AG04449 (cell line): ENCODE results near the gene GALNTL6.
"Not testable (repeated sequence)": the region's sequence is repeated elsewhere in the genome, so short reads cannot be mapped to it uniquely, and the experiment has no call there.

Experiments
- CTCF ChIA-PET: fragments of 350-600 bp; formaldehyde crosslinking; extraction: SDS; loops from one replicate; lab custom pipeline; 2021; ENCODE audit warnings: antibody characterized with exemption; lab: Yijun Ruan, JAX
- POLR2A ChIA-PET: fragments of 400-600, 350-600 bp; formaldehyde crosslinking; extraction: SDS; loops from one replicate; lab custom pipeline; 2020; ENCODE audit warnings: antibody characterized with exemption, inconsistent platforms; lab: Yijun Ruan, JAX
- DNase-seq: peaks from one replicate; pipeline ENCODE4 v3.0.0-alpha.2; 2010; ENCODE audit warnings: low read depth, low spot score
- H3K4me3 ChIP-seq: 2 replicates; pipeline ENCODE4 v1.5.1; 2011; ENCODE audit warnings: low read depth, mild to moderate bottlenecking, control low read depth, low read length
- CTCF ChIP-seq: IDR thresholded peaks from one replicate; pipeline ENCODE4 v1.5.1; 2011; ENCODE audit warnings: mild to moderate bottlenecking, moderate library complexity, low read length, control low read depth, inconsistent platforms; ENCODE audit not compliant: insufficient read depth; ENCODE audit errors: missing control alignments

Gene GALNTL6

DNA sequence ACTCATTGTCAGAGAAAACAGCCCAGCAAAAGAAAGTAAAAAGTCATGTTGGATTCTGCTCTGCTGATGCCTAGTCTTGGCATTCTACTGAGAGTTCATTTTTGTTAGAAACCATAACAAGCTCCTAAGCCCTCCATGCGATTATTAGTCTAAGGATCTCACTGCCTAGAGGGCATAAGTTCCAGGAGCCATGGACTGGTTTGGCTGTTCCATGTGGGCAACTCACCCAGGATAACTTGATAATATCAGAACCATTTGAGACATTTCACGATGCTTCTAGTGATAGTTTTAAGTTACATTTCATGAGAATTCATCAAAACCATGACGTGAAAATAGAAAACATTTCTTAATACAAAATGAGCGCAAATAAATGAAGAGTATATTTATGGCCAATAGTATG lies 978.6 kb downstream of the GALNTL6 start:
- ChIA-PET CTCF (no interaction called here), POLR2A (no interaction called here)
- no peak for TF ChIP-seq CTCF
- H3K4me3 ChIP-seq = no peak overlapping the region
- no peak for DNase-seq

DNA sequence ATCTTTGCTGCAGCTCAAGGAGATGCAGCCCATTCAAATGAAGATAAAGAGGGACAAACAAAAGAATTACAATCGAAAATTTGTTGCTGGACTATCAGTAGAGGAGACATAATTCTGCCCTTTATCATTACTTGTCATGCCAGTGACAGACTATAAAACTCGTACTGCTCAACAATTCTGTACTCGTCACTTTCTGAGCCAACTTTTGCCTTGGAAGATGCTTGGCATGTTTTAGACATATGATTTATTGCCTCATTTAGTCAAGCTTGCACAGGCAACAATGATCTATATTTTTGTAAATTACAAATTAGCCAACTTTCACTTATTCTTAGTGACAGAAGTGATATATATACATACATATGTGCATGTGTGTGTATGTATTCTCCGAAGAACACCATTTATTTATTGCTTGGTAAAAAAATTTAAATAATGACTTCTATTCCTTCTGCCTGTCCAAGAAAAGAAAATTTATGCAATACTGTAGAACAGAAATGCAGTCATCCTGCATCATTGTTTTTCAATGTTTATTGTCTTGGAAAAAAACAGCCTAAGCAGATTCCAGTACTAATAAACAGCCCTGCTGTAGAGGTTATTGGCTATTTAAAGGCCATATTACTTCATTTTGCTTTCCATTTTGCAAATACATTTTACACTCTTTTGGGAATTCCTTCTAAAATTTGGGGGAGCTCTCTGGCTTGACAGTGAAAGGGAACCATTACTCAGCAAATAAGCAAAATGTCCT lies 980.5 kb downstream of the GALNTL6 start:
- TF ChIP-seq CTCF = no peak
- POLR2A ChIA-PET = no interaction called here
- CTCF ChIA-PET = no interaction called here
- no peak for DNase-seq
- no peak overlapping the region for H3K4me3 ChIP-seq

DNA sequence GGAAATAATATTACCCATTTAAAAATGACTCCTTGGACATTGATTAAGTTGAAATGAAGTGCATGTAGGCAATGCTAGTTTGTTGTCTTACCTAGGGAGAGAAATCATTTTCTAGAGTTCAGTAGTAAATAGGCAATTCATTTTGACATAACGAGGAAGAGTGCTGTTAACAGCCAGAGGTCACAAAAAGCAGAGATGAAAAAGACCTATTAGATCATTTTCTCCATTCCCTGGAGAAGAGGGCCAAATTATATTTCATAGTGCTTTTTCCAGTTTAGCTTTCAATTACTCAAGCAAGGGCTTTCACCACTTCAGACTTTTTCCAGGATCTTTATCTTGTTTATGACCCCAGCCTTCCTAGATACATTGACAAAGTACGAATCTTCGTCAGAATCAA lies 981.1 kb downstream of the GALNTL6 start:
- CTCF ChIA-PET = no interaction called here
- POLR2A ChIA-PET = no interaction called here
- no peak for TF ChIP-seq CTCF
- no peak overlapping the region for H3K4me3 ChIP-seq
- no peak for DNase-seq

DNA sequence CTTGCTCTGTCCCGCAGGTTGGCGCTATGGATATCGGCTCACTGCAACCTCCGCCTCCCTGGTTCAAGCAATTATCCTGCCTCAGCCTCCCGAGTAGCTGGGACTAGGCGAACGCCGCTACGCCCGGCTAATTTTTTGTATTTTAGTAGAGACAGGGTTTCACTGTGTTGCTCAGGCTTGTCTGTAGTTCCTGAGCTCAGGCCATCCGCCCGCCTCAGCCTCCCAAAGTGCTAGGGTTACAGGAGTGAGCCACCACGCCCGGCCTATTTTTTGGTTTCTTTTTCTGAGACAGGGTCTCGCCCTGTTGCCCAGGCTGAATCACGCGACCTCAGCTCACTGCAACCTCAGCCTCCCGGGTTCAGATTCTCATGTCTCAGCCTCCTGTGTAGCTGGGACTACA lies 984.1 kb downstream of the GALNTL6 start:
- CTCF ChIA-PET, H3K4me3 ChIP-seq, DNase-seq, POLR2A ChIA-PET: not testable (repeated sequence)

- ChIA-PET POLR2A (interaction anchor here (0.6 kb wide), 1 partner anchor 238 kb away, joined by 4 read pairs; no protein-coding TSS in a partner anchor), CTCF (no interaction called here)
- no peak for DNase-seq
- TF ChIP-seq CTCF = no peak
- H3K4me3 ChIP-seq = no peak overlapping the region
Measured at GRCh38 chr4:172802032-172802431, 988.8 kb downstream of the GALNTL6 start.

DNA sequence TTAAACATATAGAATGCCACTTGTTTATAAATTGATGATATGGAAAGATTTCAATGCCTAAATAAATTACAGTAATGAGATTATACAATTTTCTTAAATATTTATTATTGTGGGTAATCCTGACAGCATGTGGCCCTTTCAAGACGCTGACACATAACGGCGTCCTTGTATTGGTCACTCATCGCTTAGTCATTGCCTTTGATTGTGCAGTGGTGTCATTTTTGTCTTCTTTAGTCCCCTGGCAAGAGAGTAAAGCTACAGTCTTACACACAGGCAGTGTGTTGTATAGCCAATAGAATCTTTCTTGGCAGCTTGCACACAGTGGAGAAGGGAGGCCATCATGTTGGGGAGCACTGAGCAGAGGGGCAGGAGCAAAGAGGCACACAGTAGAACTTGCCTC lies 993.6 kb downstream of the GALNTL6 start:
- no peak overlapping the region for H3K4me3 ChIP-seq
- TF ChIP-seq CTCF = no peak
- ChIA-PET POLR2A (no interaction called here), CTCF (no interaction called here)
- no peak for DNase-seq

- CTCF ChIA-PET = no interaction called here
- no peak overlapping the region for H3K4me3 ChIP-seq
- POLR2A ChIA-PET = no interaction called here
- no peak for TF ChIP-seq CTCF
- no peak for DNase-seq
Measured at GRCh38 chr4:172808196-172808595, 995.0 kb downstream of the GALNTL6 start.
